Uterus (tissue), 2 donors: ENCODE measurements around the gene ZNF570.

Experiments
- POLR2A ChIP-seq, 2 donors: fragments of 450-650 bp; IDR thresholded peaks; one replicate each; pipeline ENCODE4 v1.6.1; 2016; ENCODE audit warnings: antibody characterized with exemption in 2 of 2, mild to moderate bottlenecking in 1 of 2, moderate library complexity in 1 of 2
- TF ChIP-seq, protein P1 (sequence below), 4 experiments: fragments of 200-600 bp in 2 of 4; fragments of 450-650 bp in 2 of 4; sonication (generic) in 2 of 4; IDR thresholded peaks; one replicate each; pipeline ENCODE4 v1.5.1; 2016 to 2019; ENCODE audit warnings: antibody characterized with exemption in 4 of 4, mild to moderate bottlenecking in 2 of 4, moderate library complexity in 1 of 4

DNA sequence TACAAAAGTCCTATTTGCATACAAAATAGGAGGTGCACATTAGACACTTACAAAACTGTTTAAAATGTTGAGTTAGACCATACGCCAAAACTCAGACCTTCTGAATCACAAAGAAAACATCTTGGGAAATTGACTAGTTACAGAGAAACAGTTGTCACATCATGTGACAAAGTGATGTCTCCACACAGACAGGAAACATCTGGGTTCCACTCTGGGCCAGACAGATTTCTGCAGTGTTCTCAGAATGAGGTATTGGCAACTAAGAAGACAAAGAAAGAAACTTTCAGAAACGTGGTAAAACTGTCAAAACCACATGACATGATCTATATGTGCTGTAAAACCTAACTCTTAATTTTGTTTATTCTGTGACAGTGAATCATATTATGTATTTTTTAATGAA is 44.2 kb downstream of the ZNF570 start:
- TF ChIP-seq, protein P1, sequence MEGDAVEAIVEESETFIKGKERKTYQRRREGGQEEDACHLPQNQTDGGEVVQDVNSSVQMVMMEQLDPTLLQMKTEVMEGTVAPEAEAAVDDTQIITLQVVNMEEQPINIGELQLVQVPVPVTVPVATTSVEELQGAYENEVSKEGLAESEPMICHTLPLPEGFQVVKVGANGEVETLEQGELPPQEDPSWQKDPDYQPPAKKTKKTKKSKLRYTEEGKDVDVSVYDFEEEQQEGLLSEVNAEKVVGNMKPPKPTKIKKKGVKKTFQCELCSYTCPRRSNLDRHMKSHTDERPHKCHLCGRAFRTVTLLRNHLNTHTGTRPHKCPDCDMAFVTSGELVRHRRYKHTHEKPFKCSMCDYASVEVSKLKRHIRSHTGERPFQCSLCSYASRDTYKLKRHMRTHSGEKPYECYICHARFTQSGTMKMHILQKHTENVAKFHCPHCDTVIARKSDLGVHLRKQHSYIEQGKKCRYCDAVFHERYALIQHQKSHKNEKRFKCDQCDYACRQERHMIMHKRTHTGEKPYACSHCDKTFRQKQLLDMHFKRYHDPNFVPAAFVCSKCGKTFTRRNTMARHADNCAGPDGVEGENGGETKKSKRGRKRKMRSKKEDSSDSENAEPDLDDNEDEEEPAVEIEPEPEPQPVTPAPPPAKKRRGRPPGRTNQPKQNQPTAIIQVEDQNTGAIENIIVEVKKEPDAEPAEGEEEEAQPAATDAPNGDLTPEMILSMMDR (IDR thresholded peaks at IDR 0.05): no peak
- TF ChIP-seq POLR2A (IDR thresholded peaks at IDR 0.05): no peak
